MG63 (cell line): ENCODE results near the gene CADPS. TPM values are rescaled to one million over a fixed set of nuclear protein-coding genes. Genes with fewer than 3 reads are reported as not detected.

ENCODE experiments used
- DNase-seq: peaks from one replicate; pipeline ENCODE4 v3.0.0-alpha.2; 2020
- H3K27me3 ChIP-seq: fragments of 250-450 bp; sonication (Bioruptor Pico); 2 replicates; pipeline ENCODE4 v1.5.1; 2020; ENCODE audit warnings: mild to moderate bottlenecking, moderate library complexity
- H3K36me3 ChIP-seq: fragments of 250-450 bp; sonication (Bioruptor Pico); 2 replicates; pipeline ENCODE4 v1.5.1; 2020; ENCODE audit warnings: mild to moderate bottlenecking, moderate library complexity
- H3K4me3 ChIP-seq: fragments of 250-450 bp; sonication (Bioruptor Pico); 2 replicates; pipeline ENCODE4 v1.5.1; 2020; ENCODE audit warnings: mild to moderate bottlenecking, moderate library complexity
- H3K9me3 ChIP-seq: fragments of 250-450 bp; sonication (Bioruptor Pico); 2 replicates; pipeline ENCODE4 v1.5.1; 2020; ENCODE audit warnings: mild to moderate bottlenecking, moderate library complexity
- total RNA-seq: library from RNA; depleted of rRNA; stranded (reverse); fragments of >200 nt; shearing (Covaris generic); gene quantifications from 2 replicates; pipeline ENCODE4 v1.2.3, GENCODE V29; 2014; ENCODE audit warnings: low replicate concordance

Gene CADPS
- total RNA-seq, 1 experiment from 2014 or later, result 0.07 TPM

DNA sequence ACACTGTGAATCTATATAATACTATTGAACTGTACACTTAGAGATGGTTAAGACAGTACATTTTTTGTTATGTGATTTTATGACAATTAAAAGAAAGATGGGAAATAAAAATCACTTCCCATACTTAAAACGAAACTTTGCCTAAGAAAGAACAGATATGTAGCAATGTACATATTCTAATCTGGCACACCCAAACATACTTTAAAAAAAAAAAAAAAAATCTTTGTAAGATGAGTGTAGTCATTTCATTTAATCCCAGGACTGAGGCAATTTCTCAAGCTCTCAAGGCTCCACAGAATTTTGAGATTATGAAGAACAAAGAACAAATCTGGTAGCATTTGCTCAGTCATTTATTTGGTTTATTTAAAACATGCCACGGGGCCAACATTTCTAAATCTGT, 461.5 kb downstream of the CADPS start:
- Histone ChIP-seq H3K36me3 (no peaks in the 10 kb centered on the region), H3K27me3 (0 out of 2 replicates have a peak, but pooled peaks cover 3% of the 10 kb centered on the region), H3K9me3 (no peaks in the 10 kb centered on the region), H3K4me3 (no peak overlapping the region)
- DNase-seq, result no peak

DNA sequence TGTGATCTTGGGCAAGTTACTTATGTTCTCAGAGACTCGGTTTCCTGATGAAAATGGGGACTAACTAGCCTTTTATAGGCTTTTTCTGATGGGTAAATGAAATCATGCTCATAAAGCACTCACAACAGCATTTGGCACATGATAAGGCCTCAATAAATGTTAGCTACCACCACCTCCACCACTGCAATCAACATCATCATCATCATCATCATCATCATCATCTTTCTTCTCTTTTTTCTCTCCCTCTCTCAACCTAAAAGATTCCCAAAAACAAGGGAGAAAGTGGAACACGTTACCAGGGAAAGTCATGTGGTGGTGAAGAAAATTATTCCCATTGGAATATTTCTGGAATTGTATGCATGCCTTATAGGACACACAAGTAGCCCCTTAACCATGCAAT, 468.3 kb downstream of the CADPS start:
- Histone ChIP-seq H3K4me3 (no peak overlapping the region), H3K27me3 (0 out of 2 replicates have a peak, but pooled peaks cover 3% of the 10 kb centered on the region), H3K9me3 (no peaks in the 10 kb centered on the region), H3K36me3 (no peaks in the 10 kb centered on the region)
- no peak for DNase-seq

- Histone ChIP-seq H3K27me3 (no peaks in the 10 kb centered on the region), H3K36me3 (no peaks in the 10 kb centered on the region), H3K4me3 (no peak overlapping the region), H3K9me3 (no peaks in the 10 kb centered on the region)
- no peak for DNase-seq
These were observed 469.6 kb downstream of the CADPS start for GRCh38 chr3:62405566-62405965.

DNA sequence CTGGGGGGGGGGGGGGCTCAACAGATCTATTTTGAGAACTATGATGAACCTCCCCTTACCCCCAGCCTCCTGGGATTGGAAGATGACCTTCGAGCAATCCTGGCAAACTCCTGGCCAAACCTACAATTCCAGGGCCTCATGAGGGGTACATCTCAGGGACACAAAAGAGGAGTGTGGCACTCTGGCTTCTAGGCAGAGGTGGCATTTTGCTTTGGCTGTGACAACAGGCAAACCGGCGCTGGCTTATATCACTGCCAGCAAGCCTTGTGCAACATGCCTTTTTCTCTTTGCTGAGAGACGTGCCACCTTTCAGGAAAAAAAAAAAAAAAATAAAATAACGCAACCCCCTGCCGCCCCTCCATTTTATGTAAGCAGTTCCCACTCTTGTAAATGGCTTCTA, 470.1 kb downstream of the CADPS start:
- H3K36me3 ChIP-seq, result no peaks in the 10 kb centered on the region
- DNase-seq, result no peak
- no peaks in the 10 kb centered on the region for H3K27me3 ChIP-seq
- H3K4me3 ChIP-seq, result no peak overlapping the region
- H3K9me3 ChIP-seq, result no peaks in the 10 kb centered on the region

GRCh38 chr3:62404321-62404720, 470.9 kb downstream of the CADPS start:
- Histone ChIP-seq H3K4me3 (no peak overlapping the region), H3K36me3 (no peaks in the 10 kb centered on the region), H3K27me3 (no peaks in the 10 kb centered on the region), H3K9me3 (no peaks in the 10 kb centered on the region)
- no peak for DNase-seq

- no peaks in the 10 kb centered on the region for H3K9me3 ChIP-seq
- H3K4me3 ChIP-seq, result no peak overlapping the region
- DNase-seq, result no peak
- no peaks in the 10 kb centered on the region for H3K36me3 ChIP-seq
- H3K27me3 ChIP-seq, result no peaks in the 10 kb centered on the region
These were observed 471.5 kb downstream of the CADPS start for GRCh38 chr3:62403765-62404164.

- Histone ChIP-seq H3K4me3 (no peak overlapping the region), H3K27me3 (no peaks in the 10 kb centered on the region), H3K36me3 (no peaks in the 10 kb centered on the region), H3K9me3 (no peaks in the 10 kb centered on the region)
- no peak for DNase-seq
These were observed 482.5 kb downstream of the CADPS start for GRCh38 chr3:62392626-62393292.

GRCh38 chr3:62387251-62387650, 488.0 kb downstream of the CADPS start:
- DNase-seq, result no peak
- H3K36me3 ChIP-seq, result no peaks in the 10 kb centered on the region
- no peaks in the 10 kb centered on the region for H3K27me3 ChIP-seq
- no peaks in the 10 kb centered on the region for H3K9me3 ChIP-seq
- H3K4me3 ChIP-seq, result no peak overlapping the region

DNA sequence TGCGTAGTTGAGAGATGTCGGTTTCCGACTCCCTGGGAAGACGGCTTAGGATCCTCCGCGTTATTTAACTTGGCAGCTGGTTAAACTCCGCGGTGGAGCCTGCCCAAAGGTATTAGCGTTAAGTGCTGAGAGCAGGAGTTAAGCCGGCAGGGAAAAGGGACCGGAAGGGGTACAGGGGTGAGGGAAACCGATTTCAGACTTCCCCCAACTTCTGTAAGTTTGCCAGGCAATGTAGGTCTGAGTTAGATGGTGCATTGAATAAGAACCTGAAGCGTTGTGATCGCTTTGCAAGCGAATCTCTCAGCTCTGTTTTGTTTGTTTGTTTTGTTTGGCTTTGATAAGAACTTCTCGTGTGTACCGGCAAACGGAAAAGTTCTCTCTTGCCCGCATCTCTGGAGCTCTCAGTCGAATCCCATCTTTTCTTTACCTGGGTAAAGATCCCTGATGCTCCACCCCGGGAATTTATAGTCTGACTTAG, 495.9 kb downstream of the CADPS start:
- no peaks in the 10 kb centered on the region for H3K9me3 ChIP-seq
- peaks cover 18% of the 10 kb centered on the region for H3K27me3 ChIP-seq
- no peaks in the 10 kb centered on the region for H3K36me3 ChIP-seq
- no peak for DNase-seq
- no peak overlapping the region for H3K4me3 ChIP-seq

DNA sequence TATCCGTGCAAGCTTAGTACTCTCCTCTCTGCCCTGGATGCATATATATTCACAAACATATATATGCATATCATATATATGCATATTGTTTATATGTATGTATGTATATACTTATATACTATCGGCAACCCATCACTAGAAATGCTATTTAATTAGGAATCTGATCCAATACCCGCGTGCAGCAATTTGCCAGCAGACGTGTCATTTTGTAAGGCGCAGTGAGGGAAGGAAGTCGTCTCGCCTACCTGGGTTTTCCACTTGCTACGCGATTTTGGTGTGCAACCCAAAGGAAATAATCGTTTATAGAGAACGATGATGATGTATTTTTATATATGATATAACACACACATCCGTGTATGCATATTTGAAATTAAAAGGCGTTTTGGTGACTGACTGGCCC, 496.3 kb downstream of the CADPS start:
- H3K36me3 ChIP-seq, result no peaks in the 10 kb centered on the region
- no peak for DNase-seq
- no peak overlapping the region for H3K4me3 ChIP-seq
- no peaks in the 10 kb centered on the region for H3K9me3 ChIP-seq
- peaks cover 19% of the 10 kb centered on the region for H3K27me3 ChIP-seq

- no peaks in the 10 kb centered on the region for H3K36me3 ChIP-seq
- no peak for DNase-seq
- H3K27me3 ChIP-seq, result peaks cover 23% of the 10 kb centered on the region
- no peaks in the 10 kb centered on the region for H3K9me3 ChIP-seq
- H3K4me3 ChIP-seq, result no peak overlapping the region
These were observed 496.9 kb downstream of the CADPS start for GRCh38 chr3:62378311-62378789.

DNA sequence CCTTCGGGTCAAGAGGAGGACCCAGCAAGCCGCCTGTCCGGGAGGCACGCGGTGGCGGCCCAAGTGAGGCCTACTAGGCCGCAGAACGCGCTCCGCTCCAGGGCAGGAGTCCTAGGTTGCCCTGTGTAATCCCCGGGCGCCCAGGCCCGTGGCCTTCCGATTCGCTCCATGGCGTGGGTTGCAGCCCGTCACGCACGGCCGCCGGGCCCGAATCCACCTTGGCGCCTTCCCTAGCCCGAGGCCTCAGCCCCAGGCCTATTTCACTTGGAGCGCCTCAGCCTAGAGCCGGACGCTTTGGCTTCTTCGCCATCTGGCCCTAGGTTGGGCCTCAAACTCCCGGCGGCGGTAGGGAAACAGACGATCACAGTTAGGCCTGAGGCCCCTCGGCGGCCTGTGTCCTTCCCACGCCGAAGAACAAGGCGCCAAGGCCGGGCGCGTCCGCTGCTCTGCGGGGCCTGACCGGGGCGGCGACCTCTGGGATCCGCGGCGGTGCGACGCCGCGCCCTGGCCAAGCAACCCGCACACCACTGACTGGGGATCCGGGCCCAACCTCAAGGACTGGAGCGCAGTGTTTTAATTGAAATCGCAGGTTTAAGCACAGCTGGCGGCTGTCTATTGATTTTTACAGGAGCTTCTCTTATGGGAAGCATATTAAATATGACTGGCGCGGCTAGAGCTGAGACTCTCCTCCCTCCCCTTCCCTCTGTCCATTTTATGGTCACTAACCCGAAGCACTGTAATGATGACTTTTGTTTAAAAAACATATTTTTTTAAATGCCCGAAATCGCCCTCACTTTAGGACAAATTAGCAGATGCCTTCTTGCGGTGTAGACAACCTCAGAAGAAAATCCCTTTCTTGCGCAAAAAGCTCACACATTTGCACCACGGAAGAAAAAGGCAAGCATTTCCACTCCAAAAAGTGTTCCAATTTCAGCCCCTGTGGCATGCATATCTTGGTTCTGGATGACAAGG, 498.0 kb downstream of the CADPS start:
- Histone ChIP-seq H3K27me3 (peaks cover 27% of the 10 kb centered on the region), H3K36me3 (no peaks in the 10 kb centered on the region), H3K4me3 (no peak overlapping the region), H3K9me3 (no peaks in the 10 kb centered on the region)
- no peak for DNase-seq

DNA sequence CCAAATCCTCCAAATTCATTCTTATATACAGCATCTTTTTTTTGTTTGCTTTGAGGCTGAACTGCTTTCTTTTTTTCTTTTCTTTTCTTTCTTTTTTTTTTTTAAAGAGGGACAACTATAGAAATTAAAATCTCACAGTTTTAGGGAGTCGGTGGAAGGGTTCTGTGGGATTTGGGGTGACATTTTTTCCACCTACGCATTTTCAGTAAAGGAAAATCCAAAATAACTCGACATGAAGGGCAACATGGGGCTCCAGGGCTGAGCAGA, 498.8 kb downstream of the CADPS start:
- no peaks in the 10 kb centered on the region for H3K9me3 ChIP-seq
- no peak for DNase-seq
- H3K36me3 ChIP-seq, result no peaks in the 10 kb centered on the region
- peaks cover 35% of the 10 kb centered on the region for H3K27me3 ChIP-seq
- H3K4me3 ChIP-seq, result no peak overlapping the region

DNA sequence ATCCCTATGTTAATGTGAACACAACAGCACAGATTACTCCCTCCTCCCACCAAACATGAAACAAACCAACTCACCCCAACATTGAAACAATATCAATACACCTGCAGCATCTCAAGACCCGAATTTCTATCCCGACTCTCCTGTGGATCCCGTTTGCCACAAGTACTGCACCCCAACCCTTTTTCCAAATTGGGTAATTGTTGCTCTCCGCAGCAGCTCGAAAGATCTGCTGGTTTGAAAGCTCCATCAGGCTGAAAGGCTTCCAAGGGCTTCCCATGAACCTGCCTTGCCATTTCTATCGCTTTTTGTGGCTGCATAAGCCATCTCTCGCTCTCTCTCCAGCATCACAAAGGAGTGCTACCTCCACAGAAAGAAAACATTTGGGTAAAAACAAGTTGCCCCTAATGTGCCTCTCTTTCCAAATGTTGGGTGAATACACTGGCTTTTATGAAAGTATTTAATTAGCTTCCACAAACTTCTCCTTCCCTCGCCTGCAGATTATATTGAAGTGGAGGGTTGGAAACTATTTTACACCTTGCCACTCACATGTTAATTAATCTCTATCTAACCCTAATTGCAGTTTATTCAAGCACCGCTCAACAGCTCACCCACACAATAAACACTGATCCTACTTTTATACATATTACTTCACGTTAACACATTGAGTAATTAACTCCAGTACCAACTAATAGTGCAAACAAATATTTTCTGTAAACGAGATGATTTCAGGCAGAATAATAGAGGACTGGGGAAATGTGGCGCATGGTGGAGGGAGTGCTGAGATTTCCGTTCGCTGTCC, 499.4 kb downstream of the CADPS start:
- H3K36me3 ChIP-seq, result no peaks in the 10 kb centered on the region
- H3K4me3 ChIP-seq, result no peak overlapping the region
- H3K9me3 ChIP-seq, result no peaks in the 10 kb centered on the region
- peaks cover 40% of the 10 kb centered on the region for H3K27me3 ChIP-seq
- no peak for DNase-seq

DNA sequence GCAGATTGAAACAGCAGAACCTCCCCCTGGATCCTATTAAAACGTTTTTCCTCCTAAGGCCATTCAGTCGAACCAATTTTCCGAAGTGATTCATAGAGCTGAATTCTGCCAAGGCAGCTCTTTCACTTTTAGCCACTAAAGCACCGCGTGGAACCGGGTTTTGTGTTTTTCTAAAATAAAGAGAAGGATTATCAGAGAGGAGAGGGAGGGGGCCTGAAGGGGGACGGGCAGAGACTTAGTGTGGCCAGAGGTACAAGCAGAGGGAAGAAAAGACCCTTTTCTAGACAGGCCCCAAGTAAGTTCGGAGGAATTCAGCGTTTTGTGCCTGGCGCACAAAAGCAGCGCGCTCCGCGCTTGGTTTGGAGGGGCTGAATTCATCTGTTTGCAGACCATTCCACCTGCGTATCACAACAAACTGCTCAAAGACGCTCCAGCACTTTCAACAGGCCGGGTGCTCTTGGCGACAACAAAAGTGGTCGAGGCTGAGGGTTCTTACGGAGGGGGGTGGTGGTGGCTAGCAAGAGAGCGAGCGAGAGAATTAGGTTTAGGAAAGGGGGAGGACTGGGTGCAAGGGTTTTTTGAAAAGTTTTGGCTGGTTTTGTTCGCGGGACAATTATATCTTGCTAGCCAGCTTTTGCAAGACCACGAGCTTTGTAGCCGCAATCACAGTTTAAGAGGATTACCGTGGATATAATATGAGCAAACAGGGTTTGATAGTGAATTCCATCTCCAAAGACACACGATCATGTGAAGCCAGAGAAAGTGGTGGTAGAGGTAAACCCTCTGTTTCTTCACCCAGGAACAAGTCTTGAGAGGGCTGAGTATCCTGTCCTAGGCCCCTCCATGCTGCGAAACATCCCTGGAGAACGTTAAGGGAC, 500.6 kb downstream of the CADPS start:
- DNase-seq, result no peak
- Histone ChIP-seq H3K9me3 (no peaks in the 10 kb centered on the region), H3K4me3 (0 out of 2 replicates have a peak overlapping the region, but pooled peaks have one; percentile 15), H3K27me3 (peaks cover 35% of the 10 kb centered on the region), H3K36me3 (no peaks in the 10 kb centered on the region)

GRCh38 chr3:62373714-62374333, 501.4 kb downstream of the CADPS start:
- Histone ChIP-seq H3K36me3 (no peaks in the 10 kb centered on the region), H3K4me3 (0 out of 2 replicates have a peak overlapping the region, but pooled peaks have one; percentile 15), H3K27me3 (peaks cover 27% of the 10 kb centered on the region), H3K9me3 (no peaks in the 10 kb centered on the region)
- DNase-seq, result no peak
